Measurements from ENCODE around the gene TTN. TPM values are rescaled to one million over a fixed set of nuclear protein-coding genes. Genes with fewer than 3 reads are reported as not detected.

The TTN gene
- total RNA-seq, 1 donor from 2014 or later = under 0.01 TPM

GRCh38 chr2:178844701-178845100, 37.5 kb upstream of the TTN start:
- Histone ChIP-seq H3K36me3 (ENCODE audit: control insufficient read depth, insufficient read depth, low read length) (no peaks in the 10 kb centered on the region), H3K4me3 (ENCODE audit: low read depth, low read length) (no peak overlapping the region), H3K27me3 (ENCODE audit: control insufficient read depth, insufficient read depth, low read length) (no peaks in the 10 kb centered on the region)
- FAIRE-seq (no peak), DNase-seq (ENCODE audit: low read depth) (no peak)
- TF ChIP-seq CTCF (IDR thresholded peaks at IDR 0.05; ENCODE audit: insufficient read depth, low read length, severe bottlenecking) = no peak

GRCh38 chr2:178844269-178844668, 37.0 kb upstream of the TTN start:
- DNase-seq (ENCODE audit: low read depth) (no peak), FAIRE-seq (no peak)
- H3K36me3 ChIP-seq (ENCODE audit: control insufficient read depth, insufficient read depth, low read length) = no peaks in the 10 kb centered on the region
- H3K4me3 ChIP-seq (ENCODE audit: low read depth, low read length) = no peak overlapping the region
- TF ChIP-seq CTCF (IDR thresholded peaks at IDR 0.05; ENCODE audit: insufficient read depth, low read length, severe bottlenecking) = no peak
- H3K27me3 ChIP-seq (ENCODE audit: control insufficient read depth, insufficient read depth, low read length) = no peaks in the 10 kb centered on the region

GRCh38 chr2:178843697-178844096, 36.5 kb upstream of the TTN start:
- FAIRE-seq = no peak
- Histone ChIP-seq H3K36me3 (ENCODE audit: control insufficient read depth, insufficient read depth, low read length) (no peaks in the 10 kb centered on the region), H3K4me3 (ENCODE audit: low read depth, low read length) (no peak overlapping the region), H3K27me3 (ENCODE audit: control insufficient read depth, insufficient read depth, low read length) (no peaks in the 10 kb centered on the region)
- no peak for DNase-seq (ENCODE audit: low read depth)
- no peak for TF ChIP-seq CTCF (IDR thresholded peaks at IDR 0.05; ENCODE audit: insufficient read depth, low read length, severe bottlenecking)

GRCh38 chr2:178836807-178837206, 29.6 kb upstream of the TTN start:
- TF ChIP-seq CTCF (IDR thresholded peaks at IDR 0.05; ENCODE audit: insufficient read depth, low read length, severe bottlenecking) = no peak
- Histone ChIP-seq H3K27me3 (ENCODE audit: control insufficient read depth, insufficient read depth, low read length) (no peaks in the 10 kb centered on the region), H3K4me3 (ENCODE audit: low read depth, low read length) (no peak overlapping the region), H3K36me3 (ENCODE audit: control insufficient read depth, insufficient read depth, low read length) (no peaks in the 10 kb centered on the region)
- FAIRE-seq = no peak
- no peak for DNase-seq (ENCODE audit: low read depth)

GRCh38 chr2:178834086-178834485, 26.9 kb upstream of the TTN start:
- no peak for FAIRE-seq
- DNase-seq (ENCODE audit: low read depth) = no peak
- Histone ChIP-seq H3K27me3 (ENCODE audit: control insufficient read depth, insufficient read depth, low read length) (no peaks in the 10 kb centered on the region), H3K36me3 (ENCODE audit: control insufficient read depth, insufficient read depth, low read length) (no peaks in the 10 kb centered on the region), H3K4me3 (ENCODE audit: low read depth, low read length) (no peak overlapping the region)
- TF ChIP-seq CTCF (IDR thresholded peaks at IDR 0.05; ENCODE audit: insufficient read depth, low read length, severe bottlenecking) = no peak

- Histone ChIP-seq H3K27me3 (ENCODE audit: control insufficient read depth, insufficient read depth, low read length) (no peaks in the 10 kb centered on the region), H3K4me3 (ENCODE audit: low read depth, low read length) (no peak overlapping the region), H3K36me3 (ENCODE audit: control insufficient read depth, insufficient read depth, low read length) (no peaks in the 10 kb centered on the region)
- FAIRE-seq = peak; percentile 84
- TF ChIP-seq CTCF (IDR thresholded peaks at IDR 0.05; ENCODE audit: insufficient read depth, low read length, severe bottlenecking) = no peak
- DNase-seq (ENCODE audit: low read depth) = no peak
Observed at GRCh38 chr2:178833382-178833781, 26.2 kb upstream of the TTN start.
